Colonic mucosa (tissue), 4 donors: ENCODE measurements around the gene PHF20. TPM values are rescaled to one million over a fixed set of nuclear protein-coding genes. Genes with fewer than 3 reads are reported as not detected.

Experiments
- DNase-seq: peaks from one replicate; pipeline ENCODE4 v3.0.0-alpha.2; 2020
- H3K27ac ChIP-seq: fragments of 200-600 bp; one replicate; pipeline ENCODE4 v1.8.0; 2021
- H3K27me3 ChIP-seq: fragments of 200-600 bp; one replicate; pipeline ENCODE4 v1.8.0; 2021
- H3K36me3 ChIP-seq: fragments of 200-600 bp; one replicate; pipeline ENCODE4 v1.8.0; 2021
- H3K4me1 ChIP-seq: fragments of 200-600 bp; one replicate; pipeline ENCODE4 v1.8.0; 2021; ENCODE audit warnings: mild to moderate bottlenecking
- H3K4me3 ChIP-seq: fragments of 200-600 bp; one replicate; pipeline ENCODE4 v1.8.0; 2021
- H3K9ac ChIP-seq, 2 donors: one replicate each; pipeline ENCODE4 v1.7.0; 2013; ENCODE audit warnings: control low read depth in 2 of 2, low read depth in 2 of 2, low read length in 2 of 2
- H3K9me3 ChIP-seq: fragments of 200-600 bp; one replicate; pipeline ENCODE4 v1.8.0; 2021
- CTCF ChIP-seq: fragments of 200-600 bp; IDR thresholded peaks from one replicate; pipeline ENCODE4 v1.8.0; 2022; ENCODE audit warnings: antibody characterized with exemption, mild to moderate bottlenecking
- intact Hi-C: fragments of 100-400 bp; cut with DNase I; formaldehyde crosslinking; loops from one replicate; pipeline ENCODE4 v1.14.1; 2022
- total RNA-seq, 2 donors: library from RNA; stranded (reverse); fragmentation: NEBNext Ultra II Directional in 1 of 2; extraction: Animal tissue kit (Norgen Biotek cat#: 25700) in 1 of 2; gene quantifications; one replicate each; pipeline ENCODE4 v1.2.1, GENCODE V29; 2021
- donor health status: healthy.
- donor health status: DM: no; HTN: no; CAD: no.
- donor health status: DM: no; HTN: no; CAD: no.

PHF20 gene
- total RNA-seq, 2 donors from 2014 or later, result 25.5 to 27.0 TPM

GRCh38 chr20:35907017-35907701, 135.3 kb downstream of the PHF20 start:
- Histone ChIP-seq H3K4me1 (no peaks in the 10 kb centered on the region), H3K27ac (no peak overlapping the region), H3K9ac (no peak overlapping the region), H3K9me3 (no peaks in the 10 kb centered on the region), H3K36me3 (no peaks in the 10 kb centered on the region), H3K27me3 (no peaks in the 10 kb centered on the region), H3K4me3 (no peak overlapping the region)
- no peak for DNase-seq
- TF ChIP-seq CTCF, result no peak
- intact Hi-C loops, result no loop called here

GRCh38 chr20:35908007-35908406, 136.2 kb downstream of the PHF20 start:
- Histone ChIP-seq H3K4me3 (no peak overlapping the region), H3K9me3 (no peaks in the 10 kb centered on the region), H3K27me3 (no peaks in the 10 kb centered on the region), H3K36me3 (no peaks in the 10 kb centered on the region), H3K4me1 (no peaks in the 10 kb centered on the region), H3K9ac (no peak overlapping the region), H3K27ac (no peak overlapping the region)
- no peak for DNase-seq
- TF ChIP-seq CTCF, result no peak
- intact Hi-C loops, result no loop called here

GRCh38 chr20:35909176-35909575, 137.4 kb downstream of the PHF20 start:
- no peak for DNase-seq
- TF ChIP-seq CTCF, result no peak
- Histone ChIP-seq H3K9me3 (no peaks in the 10 kb centered on the region), H3K36me3 (no peaks in the 10 kb centered on the region), H3K27ac (no peak overlapping the region), H3K9ac (no peak overlapping the region), H3K4me3 (no peak overlapping the region), H3K4me1 (no peaks in the 10 kb centered on the region), H3K27me3 (no peaks in the 10 kb centered on the region)
- intact Hi-C loops, result no loop called here

- H3K27me3 ChIP-seq, result no peaks in the 10 kb centered on the region
Measured at GRCh38 chr20:35909796-35910195, 138.0 kb downstream of the PHF20 start.

GRCh38 chr20:35910254-35910653, 138.4 kb downstream of the PHF20 start:
- DNase-seq, result no peak
- no peak for TF ChIP-seq CTCF
- no peak overlapping the region for H3K27ac ChIP-seq
- peaks cover 3% of the 10 kb centered on the region for H3K36me3 ChIP-seq
- no peaks in the 10 kb centered on the region for H3K4me1 ChIP-seq
- no peak overlapping the region for H3K4me3 ChIP-seq
- intact Hi-C loops, result no loop called here
- H3K9me3 ChIP-seq, result no peaks in the 10 kb centered on the region
- H3K27me3 ChIP-seq, result no peaks in the 10 kb centered on the region
- H3K9ac ChIP-seq, result no peak overlapping the region

More at GRCh38 chr20:35909796-35910195, 138.0 kb downstream of the PHF20 start:
- intact Hi-C loops, result no loop called here
- H3K4me1 ChIP-seq, result no peaks in the 10 kb centered on the region
- DNase-seq, result no peak
- no peak for TF ChIP-seq CTCF
- no peaks in the 10 kb centered on the region for H3K9me3 ChIP-seq
- H3K9ac ChIP-seq, result no peak overlapping the region
- H3K36me3 ChIP-seq, result no peaks in the 10 kb centered on the region
- H3K4me3 ChIP-seq, result no peak overlapping the region
- no peak overlapping the region for H3K27ac ChIP-seq
